K562 (cell line): Measurements from ENCODE around the gene SKOR1. TPM values are rescaled to one million over a fixed set of nuclear protein-coding genes. Genes with fewer than 3 reads are reported as not detected.
A peak's percentile ranks its signal among the peaks of the same experiment; 100 is the strongest.

Experiments used
- CBFA2T2 ChIP-seq: fragments of 450-650 bp; conservative IDR thresholded peaks from 2 replicates; pipeline ENCODE4 v1.6.1; 2017; ENCODE audit warnings: mild to moderate bottlenecking
- CBX5 ChIP-seq: IDR thresholded peaks from 2 replicates; pipeline ENCODE4 v1.6.1; 2014; ENCODE audit warnings: low read depth, borderline replicate concordance
- DMBX1 ChIP-seq: fragments of 250-450 bp; sonication (Bioruptor Pico); IDR thresholded peaks from 2 replicates; pipeline ENCODE4 v1.8.0; 2022; ENCODE audit warnings: inconsistent platforms, mild to moderate bottlenecking, moderate library complexity, borderline replicate concordance
- DNMT1 ChIP-seq: fragments of 450-650 bp; IDR thresholded peaks from 2 replicates; pipeline ENCODE4 v1.6.1; 2016; ENCODE audit warnings: antibody characterized with exemption, mild to moderate bottlenecking
- GABPB1 ChIP-seq: sonication (generic); formaldehyde crosslinking; IDR thresholded peaks from 2 replicates; pipeline ENCODE4 v1.8.0; 2022; ENCODE audit warnings: mild to moderate bottlenecking, missing genetic modification reagents
- KAT2B ChIP-seq: IDR thresholded peaks from one replicate; pipeline ENCODE4 v1.6.1; 2012; ENCODE audit warnings: low read depth, mild to moderate bottlenecking, control low read depth, inconsistent platforms, low read length, moderate library complexity
- MCM5 ChIP-seq: fragments of 450-650 bp; IDR thresholded peaks from 2 replicates; pipeline ENCODE4 v1.6.1; 2016; ENCODE audit warnings: low read depth
- MEF2D ChIP-seq: conservative IDR thresholded peaks from 2 replicates; pipeline ENCODE4 v1.6.1; 2016; ENCODE audit warnings: low read depth, missing genetic modification characterization, missing compliant biosample characterization
- PYGO2 ChIP-seq: fragments of 450-650 bp; IDR thresholded peaks from 2 replicates; pipeline ENCODE4 v1.6.1; 2016; ENCODE audit warnings: mild to moderate bottlenecking, missing genetic modification characterization, moderate library complexity, missing compliant biosample characterization
- ZFP30 ChIP-seq: fragments of 250-450 bp; sonication (Bioruptor Pico); IDR thresholded peaks from 2 replicates; pipeline ENCODE4 v1.8.0; 2022; ENCODE audit warnings: moderate library complexity, mild to moderate bottlenecking, inconsistent platforms, borderline replicate concordance
- ZFX ChIP-seq: sonication (generic); formaldehyde crosslinking; IDR thresholded peaks from 2 replicates; pipeline ENCODE4 v1.8.0; 2022; ENCODE audit warnings: mild to moderate bottlenecking, missing genetic modification reagents, moderate library complexity
- ZNF175 ChIP-seq: fragments of 200-800 bp; sonication (Bioruptor generic); IDR thresholded peaks from 2 replicates; pipeline ENCODE4 v1.6.1; 2016; ENCODE audit warnings: low read depth, mild to moderate bottlenecking, missing genetic modification characterization, missing compliant biosample characterization
- ZNF239 ChIP-seq: fragments of 250-450 bp; sonication (Bioruptor Pico); IDR thresholded peaks from 2 replicates; pipeline ENCODE4 v1.4.0; 2020; ENCODE audit warnings: mild to moderate bottlenecking
- ZNF347 ChIP-seq: fragments of 450-650 bp; formaldehyde crosslinking; IDR thresholded peaks from 2 replicates; pipeline ENCODE4 v1.4.0; 2020; ENCODE audit warnings: low read depth, mild to moderate bottlenecking, moderate library complexity
- ZNF561 ChIP-seq: fragments of 450-650 bp; formaldehyde crosslinking; conservative IDR thresholded peaks from 2 replicates; pipeline ENCODE4 v1.4.0; 2020; ENCODE audit warnings: mild to moderate bottlenecking, moderate library complexity
- ZNF76 ChIP-seq: fragments of 250-450 bp; sonication (Bioruptor Pico); IDR thresholded peaks from 2 replicates; pipeline ENCODE4 v1.4.0; 2020; ENCODE audit warnings: mild to moderate bottlenecking, moderate library complexity, borderline replicate concordance
- ZSCAN32 ChIP-seq: fragments of 450-650 bp; formaldehyde crosslinking; IDR thresholded peaks from 2 replicates; pipeline ENCODE4 v1.4.0; 2020; ENCODE audit warnings: mild to moderate bottlenecking, moderate library complexity
- polyA plus RNA-seq, 8 experiments: library from polyadenylated mRNA; depleted of rRNA in 4 of 8; stranded (reverse) in 5 of 8; unstranded in 3 of 8; fragments of >200 nt; fragmentation: Nextera tagmentation in 2 of 8; fragmentation: Illumina TruSeq in 1 of 8; extraction: Ambion mirVana in 2 of 8; extraction: Trizol in 1 of 8; gene quantifications; 2 replicates each; pipeline versions ENCODE4 v1.2.1 to v1.2.3, GENCODE V29; 2011 to 2014; ENCODE audit warnings: inconsistent platforms in 1 of 8, missing spikeins in 1 of 8
- total RNA-seq, 7 experiments: library from RNA; depleted of rRNA in 6 of 7; stranded (reverse); fragments of >200 nt in 6 of 7; fragmentation: Illumina TruSeq in 2 of 7; extraction: Trizol in 2 of 7; gene quantifications; 2 replicates each; pipeline versions ENCODE4 v1.2.1 to v1.2.3, GENCODE V29; 2011 to 2021; ENCODE audit warnings: low replicate concordance in 1 of 7
- TF ChIP-seq, protein P1 (sequence below): sonication (generic); formaldehyde crosslinking; IDR thresholded peaks from 2 replicates; pipeline ENCODE4 v1.8.1; 2023; ENCODE audit warnings: mild to moderate bottlenecking, missing genetic modification reagents, moderate library complexity
- TF ChIP-seq, protein P2 (sequence below): fragments of 450-650 bp; formaldehyde crosslinking; IDR thresholded peaks from 2 replicates; pipeline ENCODE4 v1.4.0; 2022; ENCODE audit warnings: mild to moderate bottlenecking, moderate library complexity
- TF ChIP-seq, protein P3 (sequence below): fragments of 450-650 bp; IDR thresholded peaks from 2 replicates; pipeline ENCODE4 v1.6.1; 2016
- TF ChIP-seq, protein P4 (sequence below): fragments of 250-450 bp; sonication (Bioruptor Pico); IDR thresholded peaks from 2 replicates; pipeline ENCODE4 v1.5.0; 2021; ENCODE audit warnings: mild to moderate bottlenecking, moderate library complexity
- TF ChIP-seq, protein P5 (sequence below): sonication (generic); formaldehyde crosslinking; IDR thresholded peaks from 2 replicates; pipeline ENCODE4 v1.8.0; 2022; ENCODE audit warnings: mild to moderate bottlenecking, missing genetic modification reagents

Gene SKOR1
- total and polyA plus RNA-seq, 9 of the 15 experiments (the other 6 are each of a cell fraction or from before 2014, with no cell fraction given): 0.04 to 0.41 (median 0.09) TPM; not detected in 3

DNA sequence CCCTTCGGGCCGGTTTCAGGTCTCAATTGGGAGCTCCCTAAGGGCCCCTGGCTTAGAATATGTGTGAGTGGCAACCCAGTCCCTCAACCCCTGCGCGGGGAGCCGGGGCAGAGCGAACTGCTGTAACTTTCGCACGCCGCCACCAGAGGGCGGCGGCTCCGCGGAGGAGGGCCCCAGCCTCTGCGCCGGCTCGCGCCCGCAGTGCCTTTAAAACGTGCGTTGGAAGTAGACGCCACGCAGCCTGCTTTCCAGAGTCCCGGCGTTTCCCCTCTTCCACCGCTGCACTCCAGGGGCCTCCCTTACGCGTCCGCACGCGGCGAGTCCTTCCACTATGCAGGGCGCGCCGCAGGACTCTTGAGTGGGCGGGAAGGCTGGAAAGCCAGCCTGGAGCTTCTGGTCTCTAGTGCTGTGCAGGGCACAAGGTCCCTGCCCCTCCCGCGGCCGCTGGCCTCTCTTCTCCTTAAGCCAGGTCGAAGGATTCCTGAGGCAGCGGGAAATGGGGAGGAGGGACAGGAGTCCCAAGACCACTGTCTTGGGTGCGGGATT is 38.2 kb downstream of the SKOR1 start (continued):
- TF ChIP-seq KAT2B: no peak
- no peak; the same call in 1 of the 2 replicates for TF ChIP-seq GABPB1 (CRISPR knock-in tag)
- TF ChIP-seq MCM5: no peak
- TF ChIP-seq MEF2D (tag): no peak
- TF ChIP-seq, protein P1, sequence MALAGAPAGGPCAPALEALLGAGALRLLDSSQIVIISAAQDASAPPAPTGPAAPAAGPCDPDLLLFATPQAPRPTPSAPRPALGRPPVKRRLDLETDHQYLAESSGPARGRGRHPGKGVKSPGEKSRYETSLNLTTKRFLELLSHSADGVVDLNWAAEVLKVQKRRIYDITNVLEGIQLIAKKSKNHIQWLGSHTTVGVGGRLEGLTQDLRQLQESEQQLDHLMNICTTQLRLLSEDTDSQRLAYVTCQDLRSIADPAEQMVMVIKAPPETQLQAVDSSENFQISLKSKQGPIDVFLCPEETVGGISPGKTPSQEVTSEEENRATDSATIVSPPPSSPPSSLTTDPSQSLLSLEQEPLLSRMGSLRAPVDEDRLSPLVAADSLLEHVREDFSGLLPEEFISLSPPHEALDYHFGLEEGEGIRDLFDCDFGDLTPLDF (CRISPR knock-in tag): no peak
- TF ChIP-seq, protein P2, sequence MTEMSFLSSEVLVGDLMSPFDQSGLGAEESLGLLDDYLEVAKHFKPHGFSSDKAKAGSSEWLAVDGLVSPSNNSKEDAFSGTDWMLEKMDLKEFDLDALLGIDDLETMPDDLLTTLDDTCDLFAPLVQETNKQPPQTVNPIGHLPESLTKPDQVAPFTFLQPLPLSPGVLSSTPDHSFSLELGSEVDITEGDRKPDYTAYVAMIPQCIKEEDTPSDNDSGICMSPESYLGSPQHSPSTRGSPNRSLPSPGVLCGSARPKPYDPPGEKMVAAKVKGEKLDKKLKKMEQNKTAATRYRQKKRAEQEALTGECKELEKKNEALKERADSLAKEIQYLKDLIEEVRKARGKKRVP (CRISPR knock-in tag): no peak
- TF ChIP-seq CBFA2T2: 0 out of 2 replicates have a peak, but pooled peaks have one; percentile 9
- TF ChIP-seq, protein P3, sequence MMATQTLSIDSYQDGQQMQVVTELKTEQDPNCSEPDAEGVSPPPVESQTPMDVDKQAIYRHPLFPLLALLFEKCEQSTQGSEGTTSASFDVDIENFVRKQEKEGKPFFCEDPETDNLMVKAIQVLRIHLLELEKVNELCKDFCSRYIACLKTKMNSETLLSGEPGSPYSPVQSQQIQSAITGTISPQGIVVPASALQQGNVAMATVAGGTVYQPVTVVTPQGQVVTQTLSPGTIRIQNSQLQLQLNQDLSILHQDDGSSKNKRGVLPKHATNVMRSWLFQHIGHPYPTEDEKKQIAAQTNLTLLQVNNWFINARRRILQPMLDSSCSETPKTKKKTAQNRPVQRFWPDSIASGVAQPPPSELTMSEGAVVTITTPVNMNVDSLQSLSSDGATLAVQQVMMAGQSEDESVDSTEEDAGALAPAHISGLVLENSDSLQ: peak; percentile 23; the same call in 1 of the 2 replicates
- TF ChIP-seq CBX5: no peak
- TF ChIP-seq ZNF239 (CRISPR knock-in tag): no peak; the same call in 1 of the 2 replicates
- TF ChIP-seq DMBX1 (CRISPR knock-in tag): no peak; the same call in 1 of the 2 replicates
- TF ChIP-seq ZFP30 (CRISPR knock-in tag): no peak
- no peak for TF ChIP-seq ZNF347 (CRISPR knock-in tag)
- no peak for TF ChIP-seq ZNF561 (CRISPR knock-in tag)
- TF ChIP-seq DNMT1: no peak
- TF ChIP-seq ZFX (CRISPR knock-in tag): peak; percentile 26; the same call in 1 of the 2 replicates
- TF ChIP-seq, protein P4, sequence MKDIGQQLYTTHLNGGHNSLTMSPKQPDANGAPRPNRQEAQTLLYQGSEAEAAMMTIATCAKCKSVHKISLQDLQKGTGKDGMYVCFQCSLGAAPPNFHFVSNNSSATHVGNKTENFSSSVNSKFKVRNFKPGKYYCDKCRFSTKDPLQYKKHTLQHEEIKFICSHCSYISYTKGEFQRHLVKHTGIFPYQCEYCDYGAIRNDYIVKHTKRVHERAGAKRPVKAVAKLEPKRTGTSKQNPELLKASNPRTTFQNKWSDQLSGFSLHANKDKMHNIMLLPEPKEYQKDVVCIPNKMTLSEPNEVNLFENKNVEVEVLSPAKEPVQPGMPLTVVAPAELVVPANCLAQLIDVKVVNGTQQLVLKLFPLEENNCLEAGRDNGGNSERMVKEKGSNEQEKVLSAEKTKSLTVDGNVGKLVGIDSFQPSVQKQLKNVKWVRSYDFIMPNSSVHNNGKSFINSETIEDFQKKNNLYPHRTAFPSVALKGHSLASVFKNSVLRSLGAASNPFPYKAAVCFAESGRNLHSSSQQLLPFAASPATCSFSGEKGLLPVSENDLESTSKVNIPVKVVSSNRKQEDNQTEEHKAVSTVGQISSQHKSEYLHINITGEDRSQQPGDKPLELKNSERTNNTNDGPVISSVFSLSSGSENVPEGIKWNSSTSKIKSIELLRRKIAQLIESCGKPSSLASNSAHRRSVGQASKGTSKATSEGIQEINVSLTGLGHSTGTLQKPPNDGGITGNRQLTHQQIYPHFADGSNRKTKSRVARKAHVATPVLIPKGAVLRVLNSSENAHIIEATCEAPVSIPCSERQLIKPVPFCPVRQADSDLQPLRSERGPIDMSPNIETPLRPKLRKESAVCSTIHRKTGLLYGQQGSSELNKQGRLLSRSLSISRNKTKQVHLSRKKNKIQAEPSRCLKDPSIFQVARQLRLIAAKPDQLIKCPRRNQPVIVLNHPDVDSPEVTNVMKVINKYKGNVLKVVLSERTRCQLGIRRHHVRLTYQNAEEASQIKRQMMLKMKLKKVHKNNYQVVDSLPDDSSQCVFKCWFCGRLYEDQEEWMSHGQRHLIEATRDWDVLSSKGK (CRISPR knock-in tag): no peak
- no peak for TF ChIP-seq ZNF175 (CRISPR knock-in tag)
- TF ChIP-seq ZSCAN32 (CRISPR knock-in tag): no peak
- TF ChIP-seq ZNF76 (CRISPR knock-in tag): no peak
- TF ChIP-seq, protein P5, sequence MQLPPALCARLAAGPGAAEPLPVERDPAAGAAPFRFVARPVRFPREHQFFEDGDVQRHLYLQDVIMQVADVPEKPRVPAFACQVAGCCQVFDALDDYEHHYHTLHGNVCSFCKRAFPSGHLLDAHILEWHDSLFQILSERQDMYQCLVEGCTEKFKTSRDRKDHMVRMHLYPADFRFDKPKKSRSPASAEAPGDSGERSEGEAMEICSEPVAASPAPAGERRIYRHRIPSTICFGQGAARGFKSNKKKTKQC: peak; percentile 82
- no peak for TF ChIP-seq PYGO2 (tag)
